ENCODE results near the gene MKKS.

MKKS gene

DNA sequence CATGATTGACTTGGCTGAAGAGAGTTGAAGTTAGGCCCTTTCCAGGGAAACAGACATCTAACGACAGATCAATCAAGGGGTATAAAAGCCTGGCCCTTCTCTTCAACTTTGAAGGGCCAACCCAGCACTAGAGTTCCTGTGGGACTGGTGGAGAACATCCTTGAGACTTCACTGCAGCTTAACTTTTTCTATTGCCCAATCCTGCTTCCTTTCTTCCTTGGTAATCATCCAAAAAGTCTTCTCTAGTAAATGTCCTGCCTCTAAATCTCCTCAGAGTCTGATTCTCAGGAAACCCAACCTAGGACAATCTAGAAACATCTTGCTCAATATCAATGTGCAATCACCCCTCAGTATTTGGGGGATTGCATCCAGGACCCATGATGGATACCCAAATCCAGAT is 1.9 kb downstream of the MKKS start:
- TF ChIP-seq, protein P1, sequence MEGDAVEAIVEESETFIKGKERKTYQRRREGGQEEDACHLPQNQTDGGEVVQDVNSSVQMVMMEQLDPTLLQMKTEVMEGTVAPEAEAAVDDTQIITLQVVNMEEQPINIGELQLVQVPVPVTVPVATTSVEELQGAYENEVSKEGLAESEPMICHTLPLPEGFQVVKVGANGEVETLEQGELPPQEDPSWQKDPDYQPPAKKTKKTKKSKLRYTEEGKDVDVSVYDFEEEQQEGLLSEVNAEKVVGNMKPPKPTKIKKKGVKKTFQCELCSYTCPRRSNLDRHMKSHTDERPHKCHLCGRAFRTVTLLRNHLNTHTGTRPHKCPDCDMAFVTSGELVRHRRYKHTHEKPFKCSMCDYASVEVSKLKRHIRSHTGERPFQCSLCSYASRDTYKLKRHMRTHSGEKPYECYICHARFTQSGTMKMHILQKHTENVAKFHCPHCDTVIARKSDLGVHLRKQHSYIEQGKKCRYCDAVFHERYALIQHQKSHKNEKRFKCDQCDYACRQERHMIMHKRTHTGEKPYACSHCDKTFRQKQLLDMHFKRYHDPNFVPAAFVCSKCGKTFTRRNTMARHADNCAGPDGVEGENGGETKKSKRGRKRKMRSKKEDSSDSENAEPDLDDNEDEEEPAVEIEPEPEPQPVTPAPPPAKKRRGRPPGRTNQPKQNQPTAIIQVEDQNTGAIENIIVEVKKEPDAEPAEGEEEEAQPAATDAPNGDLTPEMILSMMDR (IDR thresholded peaks at IDR 0.05; ENCODE audit: low read depth, low read length, missing control alignments), result no peak
- H3K4me3 ChIP-seq (replicated peaks; ENCODE audit: low read depth, low read length), result no peak overlapping the region
- DNase-seq (ENCODE audit: extremely low read depth, low read depth), result no peak

DNA sequence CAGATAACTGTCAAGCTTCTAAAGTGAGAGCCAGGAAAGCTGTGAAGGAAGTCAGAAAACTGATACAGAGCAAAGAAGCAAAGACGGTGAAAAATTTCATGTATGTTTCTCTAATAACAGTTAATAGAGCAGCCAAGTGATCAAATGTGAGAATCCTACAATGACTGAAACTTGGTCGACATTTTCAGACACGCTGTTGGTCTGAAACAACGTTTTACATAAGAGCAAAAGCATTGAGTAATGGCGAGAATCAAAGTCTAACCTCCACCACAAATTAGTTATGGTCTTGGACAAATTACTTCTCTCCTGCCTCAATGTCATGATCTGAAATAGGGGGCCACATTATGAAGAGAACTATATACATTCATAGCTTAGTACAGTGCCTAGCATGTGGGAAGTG is 3.3 kb downstream of the MKKS start:
- DNase-seq (ENCODE audit: extremely low read depth, low read depth), result no peak
- TF ChIP-seq, protein P1 (IDR thresholded peaks at IDR 0.05; ENCODE audit: low read depth, low read length, missing control alignments), result no peak
- H3K4me3 ChIP-seq (replicated peaks; ENCODE audit: low read depth, low read length), result no peak overlapping the region

DNA sequence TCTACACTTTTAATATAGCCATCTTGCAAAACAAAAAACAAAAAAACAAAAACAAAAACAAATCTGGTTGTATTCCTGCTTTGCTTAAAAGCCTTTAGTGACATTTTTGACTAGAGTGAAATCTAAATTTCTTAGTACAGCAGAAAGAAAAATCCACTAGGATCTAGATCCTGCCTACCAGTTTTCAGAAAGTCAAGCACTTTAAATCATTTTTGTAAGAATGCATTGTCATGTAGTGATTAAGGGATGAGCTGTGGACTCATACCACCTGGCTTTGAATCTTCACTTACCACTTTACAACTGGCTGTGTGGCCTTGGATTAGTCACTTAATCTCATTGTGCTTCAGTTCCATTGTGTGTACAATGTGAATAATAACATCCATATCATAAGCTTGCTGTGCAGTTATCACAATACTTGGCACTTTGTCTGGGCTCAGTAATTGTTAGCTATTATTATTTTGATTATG is 4.0 kb downstream of the MKKS start:
- no peak overlapping the region for H3K4me3 ChIP-seq (replicated peaks; ENCODE audit: low read depth, low read length)
- no peak for DNase-seq (ENCODE audit: extremely low read depth, low read depth)
- TF ChIP-seq, protein P1 (IDR thresholded peaks at IDR 0.05; ENCODE audit: low read depth, low read length, missing control alignments), result no peak

DNA sequence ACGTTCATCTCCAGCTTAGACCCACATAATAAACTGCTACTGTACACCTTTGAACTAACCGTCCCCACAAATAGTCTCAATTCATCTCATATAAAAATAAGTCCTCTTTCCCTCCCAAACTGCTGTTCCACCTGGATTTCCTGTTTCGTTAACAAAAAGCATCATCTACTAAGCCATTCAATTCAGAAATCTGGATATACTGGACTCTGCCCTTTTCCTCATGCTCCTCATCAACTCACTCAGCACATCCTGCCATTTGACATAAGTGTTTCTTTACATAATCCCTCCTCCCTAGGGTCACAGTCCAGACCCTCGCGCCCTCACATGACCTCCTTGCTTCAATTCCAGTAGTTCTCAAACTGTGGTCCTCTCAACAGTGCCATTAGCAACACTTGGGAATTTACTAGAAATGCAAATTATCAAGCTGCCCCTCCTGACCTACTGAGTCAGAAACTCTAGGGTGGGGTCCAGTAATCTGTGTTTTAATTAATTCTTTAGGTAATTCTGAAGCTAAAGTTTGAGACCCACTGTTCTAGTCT is 4.5 kb downstream of the MKKS start:
- no peak for DNase-seq (ENCODE audit: extremely low read depth, low read depth)
- TF ChIP-seq, protein P1 (IDR thresholded peaks at IDR 0.05; ENCODE audit: low read depth, low read length, missing control alignments), result no peak
- no peak overlapping the region for H3K4me3 ChIP-seq (replicated peaks; ENCODE audit: low read depth, low read length)

DNA sequence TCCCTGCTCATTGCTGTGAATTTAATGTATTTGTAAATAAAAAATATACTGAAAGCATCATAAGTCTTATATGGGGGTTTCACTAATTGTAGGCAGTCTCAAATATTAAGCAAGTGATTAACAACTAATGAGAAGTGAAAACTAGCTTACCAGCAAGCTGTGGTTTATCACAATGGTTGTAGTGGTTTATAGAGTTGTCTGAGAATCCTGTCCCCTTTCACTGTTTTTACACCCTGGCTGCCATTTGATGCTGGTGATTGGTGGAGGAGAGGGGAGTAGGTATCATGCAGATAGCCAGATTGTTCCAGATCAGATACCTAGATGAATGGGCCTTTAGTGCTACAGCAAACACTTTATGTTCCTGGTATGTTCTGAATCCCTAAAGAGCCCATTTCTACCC is 6.0 kb downstream of the MKKS start:
- DNase-seq (ENCODE audit: extremely low read depth, low read depth), result no peak
- TF ChIP-seq, protein P1 (IDR thresholded peaks at IDR 0.05; ENCODE audit: low read depth, low read length, missing control alignments), result no peak
- H3K4me3 ChIP-seq (replicated peaks; ENCODE audit: low read depth, low read length), result no peak overlapping the region

DNA sequence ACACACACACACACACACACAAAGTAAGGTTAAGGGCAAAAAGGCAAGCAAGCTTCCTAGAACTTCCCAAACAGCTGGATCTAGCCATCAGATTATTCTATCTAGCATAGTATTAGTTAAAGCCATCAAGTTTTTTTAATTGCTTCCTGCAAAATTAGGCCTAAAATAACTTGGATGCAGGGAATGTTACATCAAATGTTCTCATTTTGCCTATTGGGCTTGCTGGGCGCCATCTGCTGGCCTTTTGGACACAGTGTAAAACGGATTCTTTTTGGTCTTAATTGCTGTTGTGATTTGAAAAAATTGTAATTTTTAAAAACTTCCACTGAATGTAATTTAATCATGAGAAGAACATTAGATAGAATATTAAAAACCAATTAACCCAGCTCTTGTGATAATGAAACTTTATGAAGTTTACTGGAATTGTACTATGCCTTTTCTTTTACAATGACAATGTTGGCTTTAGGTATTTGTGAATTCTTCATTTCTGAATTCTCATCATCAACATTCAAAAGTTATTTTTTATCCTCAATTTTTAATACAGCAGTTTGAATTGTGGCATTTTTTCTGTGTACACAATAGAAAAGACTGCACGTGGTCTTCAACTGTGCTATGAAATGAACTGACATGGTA is 6.8 kb downstream of the MKKS start:
- TF ChIP-seq, protein P1 (IDR thresholded peaks at IDR 0.05; ENCODE audit: low read depth, low read length, missing control alignments), result peak; percentile 88
- DNase-seq (ENCODE audit: extremely low read depth, low read depth), result no peak
- H3K4me3 ChIP-seq (replicated peaks; ENCODE audit: low read depth, low read length), result no peak overlapping the region

All from HFF-Myc (cell line).